ENCODE measurements around the gene TARBP1. TPM values are rescaled to one million over a fixed set of nuclear protein-coding genes. Genes with fewer than 3 reads are reported as not detected.

TARBP1 gene
- total RNA-seq, 4 donors from 2014 or later: 5.7 to 11.9 (median 8.2) TPM

- intact Hi-C loops (cut with DNase I; ENCODE audit: low total_unique reads) (no loop called here), in situ Hi-C loops (cut with MboI; ENCODE audit: low sequenced_read_pairs in 4 of 4) (no loop called here)
- Histone ChIP-seq H3K27ac (no peak overlapping the region), H3K9me3 (no peaks in the 10 kb centered on the region), H3K27me3 (no peaks in the 10 kb centered on the region), H3K36me3 (peaks cover 0 to 17% of the 10 kb centered on the region in 2 donors), H3K4me1 (peaks cover 13 to 23% of the 10 kb centered on the region in 2 donors), H3K4me3 (no peak overlapping the region)
- no peak for ATAC-seq
- no peak for TF ChIP-seq CTCF (IDR thresholded peaks at IDR 0.05 in 4 of 5, conservative IDR thresholded peaks at IDR 0.05 in 1 of 5)
- no peak for TF ChIP-seq POLR2A (IDR thresholded peaks at IDR 0.05)
- DNase-seq: no peak
Measured at GRCh38 chr1:234396871-234397270, 82.1 kb downstream of the TARBP1 start.

- Histone ChIP-seq H3K27ac (no peak overlapping the region), H3K36me3 (peaks cover 0 to 25% of the 10 kb centered on the region in 2 donors), H3K4me1 (peaks cover 13 to 18% of the 10 kb centered on the region in 2 donors), H3K9me3 (no peaks in the 10 kb centered on the region), H3K4me3 (no peak overlapping the region), H3K27me3 (no peaks in the 10 kb centered on the region)
- in situ Hi-C loops (cut with MboI; ENCODE audit: low sequenced_read_pairs in 4 of 4) (no loop called here), intact Hi-C loops (cut with DNase I; ENCODE audit: low total_unique reads) (no loop called here)
- no peak for ATAC-seq
- DNase-seq: no peak
- TF ChIP-seq POLR2A (IDR thresholded peaks at IDR 0.05) (no peak), CTCF (IDR thresholded peaks at IDR 0.05 in 4 of 5, conservative IDR thresholded peaks at IDR 0.05 in 1 of 5) (no peak)
Measured at GRCh38 chr1:234396092-234396491, 82.9 kb downstream of the TARBP1 start.

- H3K4me1 ChIP-seq: peaks cover 10 to 13% of the 10 kb centered on the region in 2 donors
- no peaks in the 10 kb centered on the region for H3K9me3 ChIP-seq
- no peak for DNase-seq
- ATAC-seq: no peak
- H3K4me3 ChIP-seq: no peak overlapping the region
- TF ChIP-seq CTCF (IDR thresholded peaks at IDR 0.05 in 4 of 5, conservative IDR thresholded peaks at IDR 0.05 in 1 of 5) (no peak), POLR2A (IDR thresholded peaks at IDR 0.05) (no peak)
- in situ Hi-C loops (cut with MboI; ENCODE audit: low sequenced_read_pairs in 4 of 4) (no loop called here), intact Hi-C loops (cut with DNase I; ENCODE audit: low total_unique reads) (no loop called here)
- no peaks in the 10 kb centered on the region for H3K27me3 ChIP-seq
- peaks cover 0 to 30% of the 10 kb centered on the region in 2 donors for H3K36me3 ChIP-seq
- H3K27ac ChIP-seq: no peak overlapping the region
Measured at GRCh38 chr1:234395297-234395696, 83.7 kb downstream of the TARBP1 start.

- DNase-seq (no peak), ATAC-seq (no peak)
- Histone ChIP-seq H3K36me3 (peaks cover 0 to 30% of the 10 kb centered on the region in 2 donors), H3K27me3 (no peaks in the 10 kb centered on the region), H3K9me3 (no peaks in the 10 kb centered on the region), H3K27ac (no peak overlapping the region), H3K4me1 (peaks cover 2 to 4% of the 10 kb centered on the region in 2 donors), H3K4me3 (no peak overlapping the region)
- TF ChIP-seq CTCF (IDR thresholded peaks at IDR 0.05 in 4 of 5, conservative IDR thresholded peaks at IDR 0.05 in 1 of 5) (no peak), POLR2A (IDR thresholded peaks at IDR 0.05) (no peak)
- intact Hi-C loops (cut with DNase I; ENCODE audit: low total_unique reads): no loop called here
- in situ Hi-C loops (cut with MboI; ENCODE audit: low sequenced_read_pairs in 4 of 4): no loop called here
Measured at GRCh38 chr1:234393190-234393589, 85.8 kb downstream of the TARBP1 start.

- H3K9me3 ChIP-seq: no peaks in the 10 kb centered on the region
- no peak for ATAC-seq
- peaks cover 0 to 31% of the 10 kb centered on the region in 2 donors for H3K36me3 ChIP-seq
- H3K27ac ChIP-seq: no peak overlapping the region
- H3K27me3 ChIP-seq: no peaks in the 10 kb centered on the region
- TF ChIP-seq POLR2A (IDR thresholded peaks at IDR 0.05) (no peak), CTCF (IDR thresholded peaks at IDR 0.05 in 4 of 5, conservative IDR thresholded peaks at IDR 0.05 in 1 of 5) (no peak)
- intact Hi-C loops (cut with DNase I; ENCODE audit: low total_unique reads) (no loop called here), in situ Hi-C loops (cut with MboI; ENCODE audit: low sequenced_read_pairs in 4 of 4) (no loop called here)
- H3K4me1 ChIP-seq: no peaks in the 10 kb centered on the region
- DNase-seq: no peak
- H3K4me3 ChIP-seq: no peak overlapping the region
Measured at GRCh38 chr1:234388094-234388493, 90.9 kb downstream of the TARBP1 start.

Measured in gastrocnemius medialis (tissue), 4 donors.